ENCODE results near the gene SPG11.

SPG11 gene

GRCh38 chr15:44529864-44530604 lies 133.4 kb downstream of the SPG11 start:
- DNase-seq (ENCODE audit: low read depth), result no peak

- DNase-seq (ENCODE audit: low read depth), result no peak
Observed at GRCh38 chr15:44527241-44527640, 136.2 kb downstream of the SPG11 start.

- no peak for DNase-seq (ENCODE audit: low read depth)
Observed at GRCh38 chr15:44525018-44525417, 138.4 kb downstream of the SPG11 start.

GRCh38 chr15:44519537-44519936 lies 143.9 kb downstream of the SPG11 start:
- no peak for DNase-seq (ENCODE audit: low read depth)

- no peak for DNase-seq (ENCODE audit: low read depth)
Observed at GRCh38 chr15:44516436-44516835, 147.0 kb downstream of the SPG11 start.
